K562 (cell line): ENCODE data around the gene MYADML2. TPM values are rescaled to one million over a fixed set of nuclear protein-coding genes. Genes with fewer than 3 reads are reported as not detected.
A peak's percentile ranks its signal among the peaks of the same experiment; 100 is the strongest.

ENCODE experiments used
- CBFA2T3 ChIP-seq: fragments of 450-650 bp; IDR thresholded peaks from 2 replicates; pipeline ENCODE4 v1.6.1; 2017
- CTBP1 ChIP-seq: fragments of 450-650 bp; IDR thresholded peaks from 2 replicates; pipeline ENCODE4 v1.6.1; 2016; ENCODE audit warnings: borderline replicate concordance
- DPF2 ChIP-seq: fragments of 450-650 bp; IDR thresholded peaks from 2 replicates; pipeline ENCODE4 v1.6.1; 2016
- EP300 ChIP-seq: IDR thresholded peaks from 2 replicates; pipeline ENCODE4 v1.6.1; 2012; ENCODE audit warnings: low read length, improper control_type of control experiment
- HNRNPL ChIP-seq: fragments of 200-400 bp; formaldehyde crosslinking; IDR thresholded peaks from 2 replicates; pipeline ENCODE4 v1.6.1; 2017; ENCODE audit warnings: low read depth, mild to moderate bottlenecking, low read length
- MAZ ChIP-seq, 2 experiments: fragments of 450-650 bp in 1 of 2; sonication (generic) in 1 of 2; formaldehyde crosslinking; IDR thresholded peaks in 1 of 2; conservative IDR thresholded peaks in 1 of 2; 2 replicates each; pipeline versions ENCODE4 v1.4.0 to v1.5.0; 2020; ENCODE audit warnings: mild to moderate bottlenecking in 1 of 2, missing genetic modification reagents in 1 of 2
- NEUROD1 ChIP-seq: fragments of 150-350 bp; IDR thresholded peaks from 2 replicates; pipeline ENCODE4 v1.6.1; 2014; ENCODE audit warnings: borderline replicate concordance, low read length, low read depth; ENCODE audit not compliant: partially characterized antibody
- NFIC ChIP-seq: fragments of 450-650 bp; IDR thresholded peaks from 2 replicates; pipeline ENCODE4 v1.6.1; 2017; ENCODE audit warnings: mild to moderate bottlenecking, inconsistent platforms
- NFXL1 ChIP-seq: fragments of 450-650 bp; formaldehyde crosslinking; IDR thresholded peaks from 2 replicates; pipeline ENCODE4 v1.4.0; 2021; ENCODE audit warnings: mild to moderate bottlenecking
- NONO ChIP-seq, 2 experiments: fragments of 200-400 bp in 1 of 2; fragments of 450-650 bp in 1 of 2; formaldehyde crosslinking in 1 of 2; IDR thresholded peaks; 2 replicates each; pipeline ENCODE4 v1.6.1; 2017; ENCODE audit warnings: low read depth in 2 of 2, mild to moderate bottlenecking in 2 of 2, moderate library complexity in 2 of 2, low read length in 1 of 2
- PML ChIP-seq: IDR thresholded peaks from 2 replicates; pipeline ENCODE4 v1.6.1; 2012; ENCODE audit warnings: low read length, inconsistent platforms
- SAFB2 ChIP-seq: fragments of 200-400 bp; formaldehyde crosslinking; IDR thresholded peaks from 2 replicates; pipeline ENCODE4 v1.6.1; 2018; ENCODE audit warnings: borderline replicate concordance, low read length, low read depth, moderate library complexity; ENCODE audit not compliant: severe bottlenecking
- SMARCA4 ChIP-seq: fragments of 450-650 bp; IDR thresholded peaks from 2 replicates; pipeline ENCODE4 v1.6.1; 2016
- SPI1 ChIP-seq: IDR thresholded peaks from 2 replicates; pipeline ENCODE4 v1.6.1; 2011; ENCODE audit warnings: low read depth, low read length, control low read depth, borderline replicate concordance
- TBL1XR1 ChIP-seq, 2 experiments: IDR thresholded peaks; 2 replicates each; pipeline ENCODE4 v1.6.1; 2012; ENCODE audit warnings: improper control_type of control experiment in 2 of 2, low read length in 2 of 2, mild to moderate bottlenecking in 1 of 2
- TFAP4 ChIP-seq: sonication (generic); formaldehyde crosslinking; IDR thresholded peaks from 2 replicates; pipeline ENCODE4 v1.8.0; 2022; ENCODE audit warnings: missing genetic modification reagents, mild to moderate bottlenecking, moderate library complexity, borderline replicate concordance
- ZNF212 ChIP-seq: fragments of 450-650 bp; formaldehyde crosslinking; IDR thresholded peaks from 2 replicates; pipeline ENCODE4 v1.4.0; 2020; ENCODE audit warnings: mild to moderate bottlenecking
- polyA plus RNA-seq, 8 experiments: library from polyadenylated mRNA; depleted of rRNA in 4 of 8; stranded (reverse) in 5 of 8; unstranded in 3 of 8; fragments of >200 nt; fragmentation: Nextera tagmentation in 2 of 8; fragmentation: Illumina TruSeq in 1 of 8; extraction: Ambion mirVana in 2 of 8; extraction: Trizol in 1 of 8; gene quantifications; 2 replicates each; pipeline versions ENCODE4 v1.2.1 to v1.2.3, GENCODE V29; 2011 to 2014; ENCODE audit warnings: inconsistent platforms in 1 of 8, missing spikeins in 1 of 8
- total RNA-seq, 7 experiments: library from RNA; depleted of rRNA in 6 of 7; stranded (reverse); fragments of >200 nt in 6 of 7; fragmentation: Illumina TruSeq in 2 of 7; extraction: Trizol in 2 of 7; gene quantifications; 2 replicates each; pipeline versions ENCODE4 v1.2.1 to v1.2.3, GENCODE V29; 2011 to 2021; ENCODE audit warnings: low replicate concordance in 1 of 7
- TF ChIP-seq, protein P1 (sequence below): fragments of 200-800 bp; sonication (Bioruptor generic); IDR thresholded peaks from 2 replicates; pipeline ENCODE4 v1.6.1; 2017; ENCODE audit warnings: missing genetic modification characterization, missing compliant biosample characterization
- TF ChIP-seq, protein P2 (sequence below): fragments of 450-650 bp; IDR thresholded peaks from 2 replicates; pipeline ENCODE4 v1.6.1; 2018; ENCODE audit not compliant: partially characterized antibody
- TF ChIP-seq, protein P3 (sequence below): fragments of 250-450 bp; sonication (Bioruptor Pico); IDR thresholded peaks from 2 replicates; pipeline ENCODE4 v1.5.0; 2021

MYADML2 gene
- total and polyA plus RNA-seq, 9 of the 15 experiments (the other 6 are each of a cell fraction or from before 2014, with no cell fraction given) = not detected

DNA sequence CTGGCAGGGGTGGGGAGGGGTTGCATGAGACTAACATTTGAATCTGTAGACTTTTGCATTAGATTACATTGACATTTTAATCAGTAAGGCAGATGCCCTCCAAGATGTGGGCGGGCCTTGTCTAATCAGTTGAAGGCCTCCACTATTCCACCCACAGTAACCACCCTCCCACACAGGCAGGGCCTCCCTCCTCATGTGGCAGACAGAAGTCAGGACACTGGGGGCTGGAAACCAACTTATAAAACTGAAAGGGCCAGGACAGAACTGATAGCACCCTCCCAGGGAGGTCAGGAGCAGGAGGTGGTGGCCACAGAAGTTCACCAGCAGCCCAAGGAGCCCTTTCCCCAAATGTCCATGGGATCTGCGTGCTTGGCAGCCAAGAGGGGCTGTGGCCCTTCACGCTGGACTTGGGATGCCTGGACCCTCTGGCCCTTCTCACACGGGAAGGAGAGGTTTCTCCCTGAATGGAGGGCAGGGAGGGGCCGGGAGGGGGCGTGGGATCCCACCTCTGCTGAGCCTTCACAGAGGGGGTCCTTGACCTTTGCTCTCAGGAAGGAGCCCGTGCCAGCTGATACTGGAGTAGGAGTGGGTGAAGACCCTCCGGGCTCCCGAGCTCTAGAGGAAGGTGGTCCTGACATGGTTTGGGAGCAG is 14.6 kb downstream of the MYADML2 start (continued):
- no peak for TF ChIP-seq SAFB2
- TF ChIP-seq CBFA2T3 = peak; percentile 77
- 0 out of 2 replicates have a peak, but pooled peaks have one; percentile 22 for TF ChIP-seq TFAP4 (CRISPR knock-in tag)
- TF ChIP-seq, protein P1, sequence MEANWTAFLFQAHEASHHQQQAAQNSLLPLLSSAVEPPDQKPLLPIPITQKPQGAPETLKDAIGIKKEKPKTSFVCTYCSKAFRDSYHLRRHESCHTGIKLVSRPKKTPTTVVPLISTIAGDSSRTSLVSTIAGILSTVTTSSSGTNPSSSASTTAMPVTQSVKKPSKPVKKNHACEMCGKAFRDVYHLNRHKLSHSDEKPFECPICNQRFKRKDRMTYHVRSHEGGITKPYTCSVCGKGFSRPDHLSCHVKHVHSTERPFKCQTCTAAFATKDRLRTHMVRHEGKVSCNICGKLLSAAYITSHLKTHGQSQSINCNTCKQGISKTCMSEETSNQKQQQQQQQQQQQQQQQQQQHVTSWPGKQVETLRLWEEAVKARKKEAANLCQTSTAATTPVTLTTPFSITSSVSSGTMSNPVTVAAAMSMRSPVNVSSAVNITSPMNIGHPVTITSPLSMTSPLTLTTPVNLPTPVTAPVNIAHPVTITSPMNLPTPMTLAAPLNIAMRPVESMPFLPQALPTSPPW (CRISPR knock-in tag) = peak; percentile 45
- TF ChIP-seq ZNF212 = no peak
- TF ChIP-seq, protein P2, sequence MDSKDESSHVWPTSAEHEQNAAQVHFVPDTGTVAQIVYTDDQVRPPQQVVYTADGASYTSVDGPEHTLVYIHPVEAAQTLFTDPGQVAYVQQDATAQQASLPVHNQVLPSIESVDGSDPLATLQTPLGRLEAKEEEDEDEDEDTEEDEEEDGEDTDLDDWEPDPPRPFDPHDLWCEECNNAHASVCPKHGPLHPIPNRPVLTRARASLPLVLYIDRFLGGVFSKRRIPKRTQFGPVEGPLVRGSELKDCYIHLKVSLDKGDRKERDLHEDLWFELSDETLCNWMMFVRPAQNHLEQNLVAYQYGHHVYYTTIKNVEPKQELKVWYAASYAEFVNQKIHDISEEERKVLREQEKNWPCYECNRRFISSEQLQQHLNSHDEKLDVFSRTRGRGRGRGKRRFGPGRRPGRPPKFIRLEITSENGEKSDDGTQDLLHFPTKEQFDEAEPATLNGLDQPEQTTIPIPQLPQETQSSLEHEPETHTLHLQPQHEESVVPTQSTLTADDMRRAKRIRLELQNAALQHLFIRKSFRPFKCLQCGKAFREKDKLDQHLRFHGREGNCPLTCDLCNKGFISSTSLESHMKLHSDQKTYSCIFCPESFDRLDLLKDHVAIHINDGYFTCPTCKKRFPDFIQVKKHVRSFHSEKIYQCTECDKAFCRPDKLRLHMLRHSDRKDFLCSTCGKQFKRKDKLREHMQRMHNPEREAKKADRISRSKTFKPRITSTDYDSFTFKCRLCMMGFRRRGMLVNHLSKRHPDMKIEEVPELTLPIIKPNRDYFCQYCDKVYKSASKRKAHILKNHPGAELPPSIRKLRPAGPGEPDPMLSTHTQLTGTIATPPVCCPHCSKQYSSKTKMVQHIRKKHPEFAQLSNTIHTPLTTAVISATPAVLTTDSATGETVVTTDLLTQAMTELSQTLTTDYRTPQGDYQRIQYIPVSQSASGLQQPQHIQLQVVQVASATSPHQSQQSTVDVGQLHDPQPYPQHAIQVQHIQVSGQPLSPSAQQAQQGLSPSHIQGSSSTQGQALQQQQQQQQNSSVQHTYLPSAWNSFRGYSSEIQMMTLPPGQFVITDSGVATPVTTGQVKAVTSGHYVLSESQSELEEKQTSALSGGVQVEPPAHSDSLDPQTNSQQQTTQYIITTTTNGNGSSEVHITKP = peak; percentile 12
- TF ChIP-seq CTBP1 = 0 out of 2 replicates have a peak, but pooled peaks have one; percentile 12
- TF ChIP-seq PML = no peak
- peak; percentile 20; the same call in 1 of the 2 replicates for TF ChIP-seq NFIC
- peak; percentile 70; the same call in 1 of the 2 replicates for TF ChIP-seq HNRNPL
- TF ChIP-seq NFXL1 (CRISPR knock-in tag) = no peak
- peak; percentile 16 for TF ChIP-seq NEUROD1
- TF ChIP-seq NONO (IDR thresholded peaks at IDR 0.05; ENCODE audit: low read depth in 2 of 2, low read length in 1 of 2) = no peak
- TF ChIP-seq DPF2 = peak; percentile 33; the same call in 1 of the 2 replicates
- 0 out of 2 replicates have a peak, but pooled peaks have one; percentile 19 for TF ChIP-seq SMARCA4
- TF ChIP-seq SPI1 = no peak
- TF ChIP-seq, protein P3, sequence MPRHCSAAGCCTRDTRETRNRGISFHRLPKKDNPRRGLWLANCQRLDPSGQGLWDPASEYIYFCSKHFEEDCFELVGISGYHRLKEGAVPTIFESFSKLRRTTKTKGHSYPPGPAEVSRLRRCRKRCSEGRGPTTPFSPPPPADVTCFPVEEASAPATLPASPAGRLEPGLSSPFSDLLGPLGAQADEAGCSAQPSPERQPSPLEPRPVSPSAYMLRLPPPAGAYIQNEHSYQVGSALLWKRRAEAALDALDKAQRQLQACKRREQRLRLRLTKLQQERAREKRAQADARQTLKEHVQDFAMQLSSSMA (CRISPR knock-in tag) = no peak
- TF ChIP-seq EP300 = peak; percentile 24; the same call in 1 of the 2 replicates
- peak; percentile 17 to 44; a peak in 1 of 4 replicates for TF ChIP-seq MAZ (CRISPR knock-in tag; conservative IDR thresholded peaks at IDR 0.05 in 1 of 2, IDR thresholded peaks at IDR 0.05 in 1 of 2)
- TF ChIP-seq TBL1XR1 (IDR thresholded peaks at IDR 0.05; ENCODE audit: low read length in 2 of 2) = 0 out of 4 replicates have a peak, but pooled peaks have one; percentile 21 to 47
